Hindlimb muscle (tissue), 1 donor: ENCODE results near the gene BCHE. TPM values are rescaled to one million over a fixed set of nuclear protein-coding genes. Genes with fewer than 3 reads are reported as not detected.

Experiments
- DNase-seq: peaks from one replicate; pipeline ENCODE4 v3.0.0-alpha.2; 2013
- polyA plus RNA-seq: library from polyadenylated mRNA; unstranded; fragments of 120-200 nt; gene quantifications from one replicate; pipeline ENCODE4 v1.2.1, GENCODE V29; 2013; ENCODE audit not compliant: insufficient read length

BCHE gene
- 53.2 TPM for polyA plus RNA-seq

GRCh38 chr3:165837058-165837525 lies at the start of gene BCHE:
TSS of gene BCHE (minus strand) at chr3:165837423. CDS start at chr3:165831033, 6,390 bp downstream.
- peak; percentile 81 for DNase-seq

- DNase-seq: no peak
Measured at GRCh38 chr3:165885558-165886270, 48.5 kb upstream of the BCHE start.

GRCh38 chr3:165884518-165884917 lies 47.3 kb upstream of the BCHE start:
- no peak for DNase-seq

- no peak for DNase-seq
Measured at GRCh38 chr3:165883863-165884478, 46.7 kb upstream of the BCHE start.

GRCh38 chr3:165883117-165883516 lies 45.9 kb upstream of the BCHE start:
- no peak for DNase-seq

GRCh38 chr3:165875644-165876043 lies 38.4 kb upstream of the BCHE start:
- DNase-seq: no peak

- no peak for DNase-seq
Measured at GRCh38 chr3:165874663-165875489, 37.7 kb upstream of the BCHE start.

GRCh38 chr3:165868088-165868487 lies 30.9 kb upstream of the BCHE start:
- DNase-seq: no peak

- DNase-seq: no peak
Measured at GRCh38 chr3:165859061-165859460, 21.8 kb upstream of the BCHE start.

GRCh38 chr3:165855581-165855980 lies 18.4 kb upstream of the BCHE start:
- no peak for DNase-seq

- no peak for DNase-seq
Measured at GRCh38 chr3:165854696-165855095, 17.5 kb upstream of the BCHE start.

- no peak for DNase-seq
Measured at GRCh38 chr3:165852711-165853110, 15.5 kb upstream of the BCHE start.

- no peak for DNase-seq
Measured at GRCh38 chr3:165852191-165852590, 15.0 kb upstream of the BCHE start.

GRCh38 chr3:165846056-165846455 lies 8.8 kb upstream of the BCHE start:
- no peak for DNase-seq

GRCh38 chr3:165839296-165840076 lies 2.3 kb upstream of the BCHE start:
- DNase-seq: peak; percentile 19

- DNase-seq: no peak
Measured at GRCh38 chr3:165837801-165838200, 578 bp upstream of the BCHE start.

GRCh38 chr3:165835431-165835830 lies 1.8 kb downstream of the BCHE start:
- no peak for DNase-seq

GRCh38 chr3:165830746-165831145 lies 6.5 kb downstream of the BCHE start:
- no peak for DNase-seq

GRCh38 chr3:165827883-165828282 lies 9.3 kb downstream of the BCHE start:
- no peak for DNase-seq

GRCh38 chr3:165827233-165827632 lies 10.0 kb downstream of the BCHE start:
- DNase-seq: no peak

- no peak for DNase-seq
Measured at GRCh38 chr3:165820671-165821123, 16.5 kb downstream of the BCHE start.

- no peak for DNase-seq
Measured at GRCh38 chr3:165817160-165817709, 20.0 kb downstream of the BCHE start.
